ENCODE data around the gene GRIK4.

DNA sequence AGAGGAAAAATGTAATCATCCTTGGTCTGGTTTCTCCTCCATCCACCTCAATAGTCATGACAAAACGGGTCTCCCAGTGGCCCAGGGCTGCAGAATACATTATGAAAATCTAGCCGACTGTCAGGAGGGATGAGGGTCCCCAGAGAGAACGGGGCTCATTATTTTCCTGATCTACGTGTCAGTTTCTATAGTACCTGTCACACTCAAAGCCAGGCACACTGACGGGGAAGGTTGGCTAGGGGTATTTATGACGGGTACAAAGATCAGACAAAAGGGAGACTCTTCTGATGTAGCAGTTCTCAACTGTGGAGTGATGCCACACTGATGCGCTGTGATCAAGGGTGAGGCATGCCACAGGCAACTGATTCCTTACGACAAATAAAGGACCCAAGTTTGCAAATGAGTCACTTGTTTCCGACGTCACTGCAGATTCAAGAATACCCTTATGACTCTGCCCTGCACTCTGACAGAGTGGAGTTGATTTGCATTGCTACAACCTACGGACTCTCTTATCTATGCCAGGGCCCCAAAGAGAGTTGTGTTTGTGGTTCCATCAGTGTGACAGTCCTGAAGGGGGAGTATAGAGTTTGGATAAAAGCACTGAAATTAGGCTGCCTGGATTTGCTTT, 324.2 kb downstream of the GRIK4 start:
- TF ChIP-seq CTCF (IDR thresholded peaks at IDR 0.05), result no peak
- TF ChIP-seq POLR2A (IDR thresholded peaks at IDR 0.05), result no peak
